Neutrophil (primary cell): ENCODE results near the gene RBFOX2.

Source experiments
- H3K27ac ChIP-seq: fragments of 200-600 bp; sonication (generic); 2 replicates; pipeline ENCODE4 v1.5.1; 2016; ENCODE audit warnings: mild to moderate bottlenecking, moderate library complexity
- H3K27me3 ChIP-seq: fragments of 200-600 bp; sonication (generic); 2 replicates; pipeline ENCODE4 v1.6.0; 2016; ENCODE audit warnings: mild to moderate bottlenecking
- H3K36me3 ChIP-seq: fragments of 200-600 bp; sonication (generic); 2 replicates; pipeline ENCODE4 v1.5.1; 2017
- H3K4me1 ChIP-seq, 2 experiments: fragments of 200-600 bp in 1 of 2; sonication (generic) in 1 of 2; 1 replicate in 1 of 2; 2 replicates in 1 of 2; pipeline versions ENCODE4 v1.5.1 to v1.6.1; 2013 to 2016; ENCODE audit warnings: low read depth in 1 of 2, low read length in 1 of 2, mild to moderate bottlenecking in 1 of 2, moderate library complexity in 1 of 2; ENCODE audit not compliant: control insufficient read depth in 1 of 2, insufficient read depth in 1 of 2
- H3K4me3 ChIP-seq, 2 experiments: fragments of 200-600 bp in 1 of 2; sonication (generic) in 1 of 2; 1 replicate in 1 of 2; 2 replicates in 1 of 2; pipeline ENCODE4 v1.5.1; 2013 to 2016; ENCODE audit warnings: low read depth in 1 of 2, low read length in 1 of 2, mild to moderate bottlenecking in 1 of 2, moderate library complexity in 1 of 2
- H3K9me3 ChIP-seq: fragments of 200-600 bp; sonication (generic); 2 replicates; pipeline ENCODE4 v1.5.1; 2016
- TF ChIP-seq, protein P1 (sequence below): fragments of 200-600 bp; sonication (generic); IDR thresholded peaks from 2 replicates; pipeline ENCODE4 v1.5.1; 2016; ENCODE audit warnings: antibody characterized with exemption

The RBFOX2 gene

DNA sequence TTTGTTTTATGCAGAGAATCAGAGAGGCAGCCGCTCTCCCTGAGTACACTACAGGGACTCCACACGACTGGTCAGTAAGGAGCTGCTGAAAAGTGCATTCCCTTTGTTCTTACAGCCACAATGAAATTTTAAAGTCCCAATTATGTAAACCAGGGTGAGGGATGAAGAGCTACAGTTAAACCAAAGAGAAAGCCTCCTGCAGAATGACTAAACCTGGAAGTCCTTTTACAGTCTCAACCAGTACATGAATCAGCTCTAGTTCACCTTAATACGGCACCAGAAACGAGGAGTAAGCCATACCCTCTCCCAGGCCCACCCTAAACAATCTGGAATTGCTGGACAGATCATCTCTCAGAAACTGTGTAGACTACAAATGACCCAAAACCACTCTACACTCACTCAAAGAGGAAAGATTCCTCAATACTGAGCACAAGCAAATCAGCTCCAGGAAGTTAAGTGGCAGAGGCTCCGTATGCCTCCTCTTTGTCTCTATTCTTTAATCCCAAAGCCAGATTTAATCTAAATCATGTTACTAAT, 113.1 kb downstream of the RBFOX2 start:
- Histone ChIP-seq H3K36me3 (no peaks in the 10 kb centered on the region), H3K27me3 (peaks cover 3% of the 10 kb centered on the region), H3K27ac (no peak overlapping the region), H3K4me1 (peaks cover 0 to 11% of the 10 kb centered on the region in 2 experiments), H3K4me3 (no peak overlapping the region), H3K9me3 (no peaks in the 10 kb centered on the region)
- TF ChIP-seq, protein P1, sequence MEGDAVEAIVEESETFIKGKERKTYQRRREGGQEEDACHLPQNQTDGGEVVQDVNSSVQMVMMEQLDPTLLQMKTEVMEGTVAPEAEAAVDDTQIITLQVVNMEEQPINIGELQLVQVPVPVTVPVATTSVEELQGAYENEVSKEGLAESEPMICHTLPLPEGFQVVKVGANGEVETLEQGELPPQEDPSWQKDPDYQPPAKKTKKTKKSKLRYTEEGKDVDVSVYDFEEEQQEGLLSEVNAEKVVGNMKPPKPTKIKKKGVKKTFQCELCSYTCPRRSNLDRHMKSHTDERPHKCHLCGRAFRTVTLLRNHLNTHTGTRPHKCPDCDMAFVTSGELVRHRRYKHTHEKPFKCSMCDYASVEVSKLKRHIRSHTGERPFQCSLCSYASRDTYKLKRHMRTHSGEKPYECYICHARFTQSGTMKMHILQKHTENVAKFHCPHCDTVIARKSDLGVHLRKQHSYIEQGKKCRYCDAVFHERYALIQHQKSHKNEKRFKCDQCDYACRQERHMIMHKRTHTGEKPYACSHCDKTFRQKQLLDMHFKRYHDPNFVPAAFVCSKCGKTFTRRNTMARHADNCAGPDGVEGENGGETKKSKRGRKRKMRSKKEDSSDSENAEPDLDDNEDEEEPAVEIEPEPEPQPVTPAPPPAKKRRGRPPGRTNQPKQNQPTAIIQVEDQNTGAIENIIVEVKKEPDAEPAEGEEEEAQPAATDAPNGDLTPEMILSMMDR = no peak

DNA sequence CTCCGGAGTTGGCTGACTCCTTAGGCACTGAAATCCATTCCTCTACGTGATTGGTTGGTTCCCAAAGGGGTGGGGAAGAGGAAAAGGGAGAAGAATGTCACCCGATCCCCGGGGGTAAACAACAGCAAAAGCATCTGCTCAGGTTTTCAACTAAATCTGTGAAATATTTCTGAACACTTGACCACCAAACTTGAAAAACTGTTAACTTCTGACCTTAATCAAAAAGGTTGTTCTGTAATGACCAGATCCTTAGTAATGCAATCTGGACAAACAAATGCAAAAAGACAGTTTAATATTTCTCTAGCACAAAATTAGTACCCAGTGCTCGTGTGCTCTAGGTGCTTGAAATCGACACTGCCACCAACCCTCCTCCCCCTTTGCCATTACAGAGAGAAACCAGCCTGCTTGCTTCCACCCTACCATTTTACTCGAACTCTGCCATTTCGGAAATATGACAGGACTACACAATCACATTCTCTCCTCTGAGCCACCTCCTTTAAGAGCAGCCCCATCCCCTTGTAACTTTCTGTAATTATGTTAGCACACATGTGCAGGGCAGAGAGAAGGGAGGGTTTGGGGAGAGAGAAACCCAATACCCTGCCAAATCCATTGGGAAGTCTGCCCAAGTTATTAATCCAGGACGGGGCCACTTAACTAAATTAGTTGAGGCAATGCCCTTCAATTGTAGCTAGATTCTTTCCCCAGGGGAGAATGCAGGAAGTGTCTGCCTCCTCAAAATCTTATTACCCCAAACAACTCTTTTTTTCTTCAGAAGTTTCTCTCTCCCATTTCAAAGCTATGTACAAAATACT, 113.8 kb downstream of the RBFOX2 start:
- Histone ChIP-seq H3K27me3 (peaks cover 3% of the 10 kb centered on the region), H3K9me3 (no peaks in the 10 kb centered on the region), H3K4me1 (peaks cover 0 to 11% of the 10 kb centered on the region in 2 experiments), H3K27ac (no peak overlapping the region), H3K36me3 (no peaks in the 10 kb centered on the region), H3K4me3 (no peak overlapping the region)
- TF ChIP-seq, protein P1 = no peak

DNA sequence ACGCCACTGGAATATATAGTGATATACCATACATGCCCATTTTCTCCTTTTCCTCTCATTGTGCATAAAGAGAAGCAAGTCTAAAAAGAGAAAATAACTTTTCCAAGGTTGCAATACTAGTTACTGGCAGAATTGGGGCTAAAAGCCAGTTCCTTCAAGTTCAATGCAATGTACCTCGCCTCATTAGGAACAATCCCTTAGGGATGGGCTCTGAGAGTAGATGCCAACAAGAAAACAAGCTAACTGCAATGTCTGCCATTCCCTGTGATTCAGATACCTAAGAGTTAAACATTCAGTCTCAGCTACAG, 114.3 kb downstream of the RBFOX2 start:
- TF ChIP-seq, protein P1 = no peak
- Histone ChIP-seq H3K27ac (no peak overlapping the region), H3K4me3 (no peak overlapping the region), H3K9me3 (no peaks in the 10 kb centered on the region), H3K27me3 (peaks cover 3% of the 10 kb centered on the region), H3K36me3 (no peaks in the 10 kb centered on the region), H3K4me1 (peaks cover 0 to 11% of the 10 kb centered on the region in 2 experiments)

DNA sequence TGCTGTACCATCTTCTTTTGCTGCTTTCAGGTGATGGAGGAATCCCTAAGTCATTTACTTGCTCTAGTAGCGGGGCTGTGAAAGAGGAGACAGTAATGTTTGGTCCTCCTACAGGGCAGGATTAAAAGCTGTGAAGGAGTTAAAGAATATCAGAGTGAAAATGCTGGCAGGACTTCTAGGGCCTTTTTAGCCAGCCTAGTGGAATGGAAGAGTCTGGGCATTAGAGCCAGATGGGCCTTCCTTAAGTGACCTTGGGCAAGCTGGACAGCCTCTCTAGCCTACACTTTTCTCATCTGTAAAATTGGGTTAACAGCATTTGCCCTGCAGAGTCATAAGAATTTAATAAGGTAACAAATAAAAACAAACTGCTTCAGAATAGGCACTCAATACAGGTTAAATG, 114.7 kb downstream of the RBFOX2 start:
- no peaks in the 10 kb centered on the region for H3K9me3 ChIP-seq
- no peak overlapping the region for H3K4me3 ChIP-seq
- TF ChIP-seq, protein P1 = no peak
- H3K4me1 ChIP-seq = peaks cover 0 to 11% of the 10 kb centered on the region in 2 experiments
- no peak overlapping the region for H3K27ac ChIP-seq
- no peaks in the 10 kb centered on the region for H3K36me3 ChIP-seq
- peaks cover 3% of the 10 kb centered on the region for H3K27me3 ChIP-seq

DNA sequence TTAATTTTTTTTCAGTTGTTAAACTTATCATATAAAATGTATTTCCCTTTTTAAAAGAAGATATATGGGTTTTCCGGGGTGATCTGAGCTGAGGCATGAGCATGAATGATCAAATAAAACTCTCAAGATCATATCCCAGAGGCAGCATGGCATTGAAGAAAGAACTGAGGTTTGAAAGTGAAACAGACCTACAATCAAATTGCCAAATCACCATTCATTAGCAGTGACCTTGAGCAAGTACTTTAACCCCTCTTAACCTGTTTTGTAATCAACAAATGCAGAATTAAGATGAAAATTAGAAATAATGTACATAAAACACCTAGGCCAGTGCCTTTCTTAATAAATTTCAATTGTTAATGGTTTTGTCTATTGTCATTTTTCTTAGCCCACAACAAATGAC, 116.0 kb downstream of the RBFOX2 start:
- no peak overlapping the region for H3K27ac ChIP-seq
- no peaks in the 10 kb centered on the region for H3K36me3 ChIP-seq
- no peaks in the 10 kb centered on the region for H3K9me3 ChIP-seq
- H3K4me3 ChIP-seq = no peak overlapping the region
- H3K4me1 ChIP-seq = peaks cover 0 to 11% of the 10 kb centered on the region in 2 experiments
- H3K27me3 ChIP-seq = peaks cover 3% of the 10 kb centered on the region
- TF ChIP-seq, protein P1 = no peak
